Neural cell (in vitro differentiated cells): ENCODE data around the gene TMEM123.

ENCODE experiments used
- CTCF ChIP-seq: fragments of 450-650 bp; IDR thresholded peaks from 2 replicates; pipeline ENCODE4 v1.5.1; 2014; ENCODE audit warnings: antibody characterized with exemption, mild to moderate bottlenecking, moderate library complexity; ENCODE audit not compliant: poor library complexity, severe bottlenecking
- EP300 ChIP-seq: fragments of 450-650 bp; conservative IDR thresholded peaks from 2 replicates; pipeline ENCODE4 v1.6.1; 2014; ENCODE audit warnings: antibody characterized with exemption, mild to moderate bottlenecking, moderate library complexity; ENCODE audit not compliant: poor library complexity, severe bottlenecking
- EZH2 ChIP-seq: fragments of 200-600, 300-800 bp; shearing (Covaris generic), sonication (generic); IDR thresholded peaks from 2 replicates; pipeline ENCODE4 v1.6.1; 2014; ENCODE audit warnings: antibody characterized with exemption, low read length, borderline replicate concordance, mild to moderate bottlenecking; ENCODE audit not compliant: insufficient read depth, poor library complexity, severe bottlenecking
- MXI1 ChIP-seq: fragments of 450-650 bp; conservative IDR thresholded peaks from 2 replicates; pipeline ENCODE4 v1.6.1; 2014; ENCODE audit warnings: antibody characterized with exemption, mild to moderate bottlenecking; ENCODE audit not compliant: poor library complexity, severe bottlenecking
- POLR2AphosphoS5 ChIP-seq: IDR thresholded peaks from 2 replicates; pipeline ENCODE4 v1.6.1; 2012
- RAD21 ChIP-seq: fragments of 450-650 bp; conservative IDR thresholded peaks from 2 replicates; pipeline ENCODE4 v1.6.1; 2014; ENCODE audit warnings: antibody characterized with exemption, mild to moderate bottlenecking, moderate library complexity
- REST ChIP-seq: IDR thresholded peaks from 2 replicates; pipeline ENCODE4 v1.6.1; 2012; ENCODE audit warnings: borderline replicate concordance
- SMC3 ChIP-seq: fragments of 450-650 bp; conservative IDR thresholded peaks from 2 replicates; pipeline ENCODE4 v1.6.1; 2014; ENCODE audit warnings: antibody characterized with exemption, mild to moderate bottlenecking, moderate library complexity; ENCODE audit not compliant: poor library complexity
- TAF1 ChIP-seq: IDR thresholded peaks from 2 replicates; pipeline ENCODE4 v1.6.1; 2012; ENCODE audit warnings: low read depth

- no peak for TF ChIP-seq CTCF
- no peak for TF ChIP-seq SMC3
- TF ChIP-seq POLR2AphosphoS5 = no peak
- TF ChIP-seq EZH2 = no peak
- TF ChIP-seq RAD21 = no peak
- no peak for TF ChIP-seq TAF1
- TF ChIP-seq EP300 = no peak
- TF ChIP-seq REST = no peak
- TF ChIP-seq MXI1 = no peak
Measured at GRCh38 chr11:102486584-102486983, 34.0 kb upstream of the TMEM123 start.
